Peyer's patch (tissue), 4 donors: ENCODE measurements around the gene UTS2R. TPM values are rescaled to one million over a fixed set of nuclear protein-coding genes. Genes with fewer than 3 reads are reported as not detected.

Experiments used
- DNase-seq, 3 donors: peaks; one replicate each; pipeline ENCODE4 v3.0.0-alpha.2; 2017 to 2019
- H3K27ac ChIP-seq, 4 donors: fragments of 200-600 bp; sonication (generic); one replicate each; pipeline ENCODE4 v1.5.1; 2016 to 2019
- H3K27me3 ChIP-seq, 2 donors: fragments of 200-600 bp; sonication (generic); one replicate each; pipeline ENCODE4 v1.5.1; 2019
- H3K36me3 ChIP-seq, 3 donors: fragments of 200-600 bp; sonication (generic); one replicate each; pipeline ENCODE4 v1.5.1; 2016 to 2019
- H3K4me1 ChIP-seq, 4 donors: fragments of 200-600 bp; sonication (generic); one replicate each; pipeline ENCODE4 v1.5.1; 2016 to 2019
- H3K4me3 ChIP-seq, 4 donors: fragments of 200-600 bp; sonication (generic); 1 replicate in 3 of 4; 2 replicates in 1 of 4; pipeline ENCODE4 v1.5.1; 2016 to 2019; ENCODE audit warnings: mild to moderate bottlenecking in 1 of 4
- H3K9me3 ChIP-seq, 4 donors: fragments of 200-600 bp; sonication (generic); one replicate each; pipeline ENCODE4 v1.5.1; 2016 to 2019; ENCODE audit warnings: mild to moderate bottlenecking in 1 of 4
- CTCF ChIP-seq, 6 experiments: fragments of 450-650 bp in 4 of 6; fragments of 200-600 bp in 2 of 6; sonication (generic) in 1 of 6; IDR thresholded peaks; one replicate each; pipeline ENCODE4 v1.5.1; 2017 to 2019; ENCODE audit warnings: antibody characterized with exemption in 6 of 6, mild to moderate bottlenecking in 3 of 6, moderate library complexity in 1 of 6
- POLR2A ChIP-seq, 2 donors: fragments of 450-650 bp; IDR thresholded peaks; one replicate each; pipeline ENCODE4 v1.5.1; 2017; ENCODE audit warnings: antibody characterized with exemption in 2 of 2, mild to moderate bottlenecking in 2 of 2, moderate library complexity in 2 of 2
- total RNA-seq, 4 donors: library from RNA; depleted of rRNA; stranded (reverse); fragments of >200 nt; gene quantifications; one replicate each; pipeline ENCODE4 v1.1.0, GENCODE V29; 2016

UTS2R gene
- total RNA-seq, 4 donors from 2014 or later = not detected

GRCh38 chr17:82406131-82406671 lies 34.6 kb downstream of the UTS2R start:
- no peak for DNase-seq
- H3K9me3 ChIP-seq = no peaks in the 10 kb centered on the region
- TF ChIP-seq CTCF (IDR thresholded peaks at IDR 0.05) (no peak), POLR2A (IDR thresholded peaks at IDR 0.05) (no peak)
- no peak overlapping the region for H3K27ac ChIP-seq
- H3K4me1 ChIP-seq = peaks cover 0 to 2% (median 1%) of the 10 kb centered on the region in 4 donors
- H3K4me3 ChIP-seq = no peak overlapping the region
- peaks cover 0 to 21% (median 0%) of the 10 kb centered on the region in 3 donors for H3K36me3 ChIP-seq
- H3K27me3 ChIP-seq = no peaks in the 10 kb centered on the region

- no peak for TF ChIP-seq POLR2A (IDR thresholded peaks at IDR 0.05)
- no peak for TF ChIP-seq CTCF (IDR thresholded peaks at IDR 0.05)
- no peak overlapping the region for H3K27ac ChIP-seq
- H3K36me3 ChIP-seq = peaks cover 0 to 21% (median 0%) of the 10 kb centered on the region in 3 donors
- H3K4me3 ChIP-seq = no peak overlapping the region
- H3K4me1 ChIP-seq = no peaks in the 10 kb centered on the region
- H3K27me3 ChIP-seq = no peaks in the 10 kb centered on the region
- no peak for DNase-seq
- no peaks in the 10 kb centered on the region for H3K9me3 ChIP-seq
Measured at GRCh38 chr17:82407255-82407654, 35.7 kb downstream of the UTS2R start.

- DNase-seq = no peak
- Histone ChIP-seq H3K9me3 (no peaks in the 10 kb centered on the region), H3K27me3 (no peaks in the 10 kb centered on the region), H3K36me3 (peaks cover 0 to 14% (median 0%) of the 10 kb centered on the region in 3 donors), H3K4me1 (no peaks in the 10 kb centered on the region), H3K27ac (no peak overlapping the region), H3K4me3 (no peak overlapping the region)
- TF ChIP-seq CTCF (IDR thresholded peaks at IDR 0.05) (no peak), POLR2A (IDR thresholded peaks at IDR 0.05) (no peak)
Measured at GRCh38 chr17:82408288-82408937, 36.8 kb downstream of the UTS2R start.

GRCh38 chr17:82408938-82409318 lies 37.4 kb downstream of the UTS2R start:
- Histone ChIP-seq H3K4me1 (no peaks in the 10 kb centered on the region), H3K4me3 (no peak overlapping the region), H3K27ac (no peak overlapping the region), H3K9me3 (no peaks in the 10 kb centered on the region), H3K36me3 (peaks cover 0 to 9% (median 0%) of the 10 kb centered on the region in 3 donors), H3K27me3 (no peaks in the 10 kb centered on the region)
- TF ChIP-seq POLR2A (IDR thresholded peaks at IDR 0.05) = no peak
- no peak for TF ChIP-seq CTCF (IDR thresholded peaks at IDR 0.05)
- no peak for DNase-seq

GRCh38 chr17:82410014-82410716 lies 38.6 kb downstream of the UTS2R start:
- H3K36me3 ChIP-seq = peaks cover 0 to under 1% (median 0%) of the 10 kb centered on the region in 3 donors
- TF ChIP-seq CTCF (IDR thresholded peaks at IDR 0.05) = no peak
- no peak for TF ChIP-seq POLR2A (IDR thresholded peaks at IDR 0.05)

More at GRCh38 chr17:82410014-82410716, 38.6 kb downstream of the UTS2R start:
- peaks cover 0 to 7% (median 0%) of the 10 kb centered on the region in 4 donors for H3K4me1 ChIP-seq
- no peaks in the 10 kb centered on the region for H3K27me3 ChIP-seq
- no peaks in the 10 kb centered on the region for H3K9me3 ChIP-seq
- no peak overlapping the region for H3K27ac ChIP-seq
- DNase-seq = no peak
- H3K4me3 ChIP-seq = no peak overlapping the region
